Stimulated activated CD4-positive, alpha-beta T cell treated with anti-CD3 and anti-CD28 coated beads, TNF-alpha, amount 100 ng/mL, for 1 hour (primary cell): Measurements from ENCODE around the gene SORD.
"Not testable (repeated sequence)": the region's sequence is repeated elsewhere in the genome, so short reads cannot be mapped to it uniquely, and the experiment has no call there.

Source experiments
- DNase-seq, 3 donors: peaks; one replicate each; pipeline ENCODE4 v3.0.0-alpha.2; 2020; ENCODE audit warnings: low read depth in 3 of 3, low spot score in 1 of 3

Gene SORD

GRCh38 chr15:45023659-45024225 is 747 bp downstream of the SORD start:
- DNase-seq, result no peak

- not testable (repeated sequence) for DNase-seq
These were observed 1.7 kb downstream of the SORD start for GRCh38 chr15:45024649-45025048.

- not testable (repeated sequence) for DNase-seq
These were observed 2.6 kb downstream of the SORD start for GRCh38 chr15:45025627-45026026.

GRCh38 chr15:45026651-45027190 is 3.7 kb downstream of the SORD start:
- DNase-seq, result no peak

DNA sequence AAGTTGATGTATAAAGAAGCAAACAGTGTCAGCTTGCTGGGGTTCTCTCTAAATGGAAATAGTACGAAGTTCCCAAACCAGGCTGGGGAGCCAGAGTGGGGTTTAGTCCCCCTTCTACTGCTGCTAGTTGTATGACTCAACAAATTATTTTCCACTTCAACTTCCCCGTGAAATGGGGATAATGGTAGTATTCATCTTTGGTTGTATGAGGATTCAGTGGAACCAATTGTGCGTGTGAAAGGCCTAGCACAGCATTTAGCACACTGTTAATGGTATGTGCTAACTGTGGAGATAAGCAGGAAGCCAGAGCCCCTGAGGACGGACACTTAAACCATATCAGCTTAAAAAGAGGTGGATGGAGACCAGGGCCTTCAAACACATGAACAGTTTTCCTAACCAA is 4.2 kb downstream of the SORD start:
- DNase-seq, result no peak

GRCh38 chr15:45030743-45031142 is 7.7 kb downstream of the SORD start:
- DNase-seq, result no peak

GRCh38 chr15:45031522-45032028 is 8.6 kb downstream of the SORD start:
- not testable (repeated sequence) for DNase-seq

DNA sequence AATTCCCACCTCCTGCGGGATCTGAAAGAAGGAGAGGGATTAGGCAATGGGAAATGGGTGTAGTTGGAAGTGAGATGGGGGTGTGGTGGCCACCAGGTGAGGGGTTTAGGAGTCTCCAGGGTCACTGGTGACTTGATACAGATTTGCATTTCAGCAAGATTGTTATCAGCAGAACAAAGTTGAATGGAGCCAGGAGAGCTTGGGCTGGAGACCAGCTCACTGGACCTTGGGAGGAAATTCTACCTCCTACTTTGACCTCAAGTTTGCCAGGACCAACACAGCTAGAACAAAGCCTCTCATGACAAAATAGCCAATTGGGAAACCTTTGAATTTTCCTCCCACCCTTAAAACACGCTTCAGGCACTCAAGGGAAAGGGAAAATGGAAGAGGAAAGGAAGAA is 9.5 kb downstream of the SORD start:
- not testable (repeated sequence) for DNase-seq

- not testable (repeated sequence) for DNase-seq
These were observed 11.1 kb downstream of the SORD start for GRCh38 chr15:45034087-45034486.

- not testable (repeated sequence) for DNase-seq
These were observed 11.8 kb downstream of the SORD start for GRCh38 chr15:45034600-45035375.

- DNase-seq, result peak; percentile 32 to 60 (median 35)
These were observed 14.1 kb downstream of the SORD start for GRCh38 chr15:45036812-45037781.

GRCh38 chr15:45037936-45038335 is 14.9 kb downstream of the SORD start:
- no peak for DNase-seq

GRCh38 chr15:45040396-45040795 is 17.4 kb downstream of the SORD start:
- DNase-seq, result not testable (repeated sequence)

DNA sequence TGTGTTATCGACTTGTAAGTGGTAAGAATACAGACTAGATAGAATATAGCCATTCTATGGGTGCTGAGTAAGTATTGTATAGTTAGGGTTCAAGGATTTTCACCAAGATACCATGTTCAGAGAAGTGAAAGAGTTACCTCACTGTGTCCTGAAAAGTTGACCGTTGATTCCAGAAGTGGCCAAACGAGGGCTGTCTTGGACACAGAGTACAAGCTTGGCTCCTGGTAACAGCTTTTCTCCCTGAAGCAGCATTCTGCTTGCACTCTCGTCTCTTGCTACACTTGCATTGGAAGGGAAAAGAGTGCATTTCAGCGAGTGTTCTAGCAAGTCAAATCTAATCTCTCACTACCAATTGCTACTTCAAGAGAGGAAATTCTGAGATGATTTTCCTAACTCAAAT is 18.5 kb downstream of the SORD start:
- not testable (repeated sequence) for DNase-seq

- not testable (repeated sequence) for DNase-seq
These were observed 19.9 kb downstream of the SORD start for GRCh38 chr15:45042859-45043258.

GRCh38 chr15:45044270-45044669 is 21.3 kb downstream of the SORD start:
- not testable (repeated sequence) for DNase-seq

DNA sequence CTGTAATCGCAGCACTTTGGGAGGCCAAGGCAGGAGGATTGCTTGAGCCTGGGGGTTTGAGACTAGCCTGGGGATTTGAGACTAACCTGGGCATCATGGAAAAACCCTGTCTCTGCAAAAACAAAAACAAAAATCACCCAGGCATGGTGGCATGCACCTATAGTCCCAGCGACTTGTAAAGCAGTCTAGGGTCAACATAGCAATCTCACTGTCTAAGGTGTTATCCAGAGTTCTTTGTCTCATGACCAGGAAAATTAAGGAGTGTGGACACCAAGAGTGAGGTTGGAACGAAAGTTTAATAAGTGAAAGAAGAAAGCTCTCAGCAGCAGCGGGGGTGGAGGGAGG is 25.4 kb downstream of the SORD start:
- not testable (repeated sequence) for DNase-seq

- DNase-seq, result no peak
These were observed 26.0 kb downstream of the SORD start for GRCh38 chr15:45048794-45049631.

DNA sequence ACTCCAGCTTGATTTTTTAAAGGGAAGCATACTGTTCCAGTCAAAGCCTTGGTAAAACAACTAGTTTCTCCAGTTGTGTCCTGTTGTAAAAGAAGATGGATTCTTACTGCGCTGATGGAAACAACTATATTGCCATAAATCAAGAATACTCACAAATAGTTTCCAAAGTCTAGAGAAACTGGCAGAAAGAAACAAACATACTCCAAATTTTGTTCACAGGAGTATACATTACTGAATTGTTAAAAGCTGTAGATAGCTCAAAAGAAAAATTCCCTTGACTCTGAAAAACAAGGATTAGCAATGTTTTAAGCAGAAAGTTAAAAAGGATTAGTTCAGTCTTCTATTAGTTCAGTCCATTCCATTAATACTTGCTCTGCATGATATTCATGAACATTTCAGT is 27.6 kb downstream of the SORD start:
- no peak for DNase-seq

GRCh38 chr15:45052676-45053075 is 29.7 kb downstream of the SORD start:
- DNase-seq, result not testable (repeated sequence)
